Measurements from ENCODE around the gene LAYN.

DNA sequence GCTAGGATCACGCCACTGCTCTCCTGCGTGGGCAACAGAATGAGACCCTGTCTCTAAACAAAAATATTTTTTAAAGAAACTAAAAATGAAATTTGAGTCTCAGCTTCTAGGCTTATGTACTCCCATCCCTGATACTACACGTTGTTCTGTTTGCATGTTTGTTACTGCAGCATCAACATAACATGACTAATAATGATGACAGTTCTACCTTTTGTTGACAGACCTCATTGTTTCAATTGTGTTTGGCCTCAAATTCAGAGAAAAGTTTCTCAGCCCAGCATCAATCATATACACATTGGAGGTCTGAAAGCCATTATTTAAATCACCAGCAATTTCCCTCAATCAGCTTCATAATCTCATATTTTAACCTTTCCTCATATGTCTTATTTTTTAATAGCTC is 20.8 kb downstream of the LAYN start:
- TF ChIP-seq, protein P1, sequence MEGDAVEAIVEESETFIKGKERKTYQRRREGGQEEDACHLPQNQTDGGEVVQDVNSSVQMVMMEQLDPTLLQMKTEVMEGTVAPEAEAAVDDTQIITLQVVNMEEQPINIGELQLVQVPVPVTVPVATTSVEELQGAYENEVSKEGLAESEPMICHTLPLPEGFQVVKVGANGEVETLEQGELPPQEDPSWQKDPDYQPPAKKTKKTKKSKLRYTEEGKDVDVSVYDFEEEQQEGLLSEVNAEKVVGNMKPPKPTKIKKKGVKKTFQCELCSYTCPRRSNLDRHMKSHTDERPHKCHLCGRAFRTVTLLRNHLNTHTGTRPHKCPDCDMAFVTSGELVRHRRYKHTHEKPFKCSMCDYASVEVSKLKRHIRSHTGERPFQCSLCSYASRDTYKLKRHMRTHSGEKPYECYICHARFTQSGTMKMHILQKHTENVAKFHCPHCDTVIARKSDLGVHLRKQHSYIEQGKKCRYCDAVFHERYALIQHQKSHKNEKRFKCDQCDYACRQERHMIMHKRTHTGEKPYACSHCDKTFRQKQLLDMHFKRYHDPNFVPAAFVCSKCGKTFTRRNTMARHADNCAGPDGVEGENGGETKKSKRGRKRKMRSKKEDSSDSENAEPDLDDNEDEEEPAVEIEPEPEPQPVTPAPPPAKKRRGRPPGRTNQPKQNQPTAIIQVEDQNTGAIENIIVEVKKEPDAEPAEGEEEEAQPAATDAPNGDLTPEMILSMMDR (IDR thresholded peaks at IDR 0.05): no peak
- TF ChIP-seq POLR2A (IDR thresholded peaks at IDR 0.05): no peak

Data from body of pancreas (tissue), 4 donors.